Gastrocnemius medialis (tissue), 4 donors: Measurements from ENCODE around the gene SHOC2. TPM values are rescaled to one million over a fixed set of nuclear protein-coding genes. Genes with fewer than 3 reads are reported as not detected.

Experiments used
- ATAC-seq, 2 donors: fragments of 150-250 bp; one replicate each; pipeline ENCODE4 v1.9.1; 2016
- DNase-seq, 2 donors: peaks; one replicate each; pipeline ENCODE4 v3.0.0-alpha.2; 2019
- H3K27ac ChIP-seq, 4 donors: fragments of 200-600 bp; sonication (generic); 1 replicate in 1 of 4; 2 replicates in 3 of 4; pipeline ENCODE4 v1.5.1; 2016 to 2018; ENCODE audit warnings: mild to moderate bottlenecking in 2 of 4, moderate library complexity in 1 of 4
- H3K27me3 ChIP-seq, 3 donors: fragments of 200-600 bp; sonication (generic) in 2 of 3; 1 replicate in 1 of 3; 2 replicates in 2 of 3; pipeline versions ENCODE4 v1.5.1 to v1.6.0; 2016 to 2019; ENCODE audit warnings: mild to moderate bottlenecking in 1 of 3, moderate library complexity in 1 of 3
- H3K36me3 ChIP-seq, 2 donors: fragments of 200-600 bp; sonication (generic) in 1 of 2; one replicate each; pipeline ENCODE4 v1.5.1; 2017 to 2018
- H3K4me1 ChIP-seq, 2 donors: fragments of 200-600 bp; sonication (generic) in 1 of 2; one replicate each; pipeline ENCODE4 v1.5.1; 2016 to 2017; ENCODE audit warnings: mild to moderate bottlenecking in 2 of 2
- H3K4me3 ChIP-seq, 4 donors: fragments of 200-600 bp; sonication (generic) in 3 of 4; 1 replicate in 1 of 4; 2 replicates in 3 of 4; pipeline ENCODE4 v1.5.1; 2016 to 2019; ENCODE audit warnings: mild to moderate bottlenecking in 2 of 4
- H3K9me3 ChIP-seq, 3 donors: fragments of 200-600 bp; sonication (generic) in 2 of 3; 1 replicate in 1 of 3; 2 replicates in 2 of 3; pipeline ENCODE4 v1.5.1; 2016 to 2019
- POLR2A ChIP-seq, 2 donors: fragments of 450-650 bp; IDR thresholded peaks; one replicate each; pipeline ENCODE4 v1.6.1; 2017; ENCODE audit warnings: antibody characterized with exemption in 2 of 2, mild to moderate bottlenecking in 2 of 2, moderate library complexity in 2 of 2
- in situ Hi-C, 4 donors: fragments of 200-750 bp; cut with MboI; loops; one replicate each; pipeline versions ENCODE4 v1.15.0 to v1.8.0; 2017; ENCODE audit warnings: low sequenced_read_pairs in 4 of 4
- intact Hi-C: fragments of 100-400 bp; cut with DNase I; formaldehyde crosslinking; loops from one replicate; pipeline ENCODE4 v1.15.1; 2023; ENCODE audit warnings: low total_unique reads
- total RNA-seq, 4 donors: library from RNA; depleted of rRNA; stranded (reverse); fragments of >200 nt; gene quantifications; one replicate each; pipeline versions ENCODE4 v1.1.0 to v1.2.3, GENCODE V29; 2016
- TF ChIP-seq, protein P1 (sequence below), 5 experiments: fragments of 450-650 bp in 3 of 5; fragments of 200-600 bp in 2 of 5; sonication (generic) in 2 of 5; IDR thresholded peaks in 4 of 5; conservative IDR thresholded peaks in 1 of 5; 1 replicate in 4 of 5; 2 replicates in 1 of 5; pipeline ENCODE4 v1.5.1; 2016 to 2019; ENCODE audit warnings: antibody characterized with exemption in 5 of 5, mild to moderate bottlenecking in 3 of 5, moderate library complexity in 3 of 5

Gene SHOC2
- total RNA-seq, 4 donors from 2014 or later: 35.3 to 51.5 (median 43.5) TPM

DNA sequence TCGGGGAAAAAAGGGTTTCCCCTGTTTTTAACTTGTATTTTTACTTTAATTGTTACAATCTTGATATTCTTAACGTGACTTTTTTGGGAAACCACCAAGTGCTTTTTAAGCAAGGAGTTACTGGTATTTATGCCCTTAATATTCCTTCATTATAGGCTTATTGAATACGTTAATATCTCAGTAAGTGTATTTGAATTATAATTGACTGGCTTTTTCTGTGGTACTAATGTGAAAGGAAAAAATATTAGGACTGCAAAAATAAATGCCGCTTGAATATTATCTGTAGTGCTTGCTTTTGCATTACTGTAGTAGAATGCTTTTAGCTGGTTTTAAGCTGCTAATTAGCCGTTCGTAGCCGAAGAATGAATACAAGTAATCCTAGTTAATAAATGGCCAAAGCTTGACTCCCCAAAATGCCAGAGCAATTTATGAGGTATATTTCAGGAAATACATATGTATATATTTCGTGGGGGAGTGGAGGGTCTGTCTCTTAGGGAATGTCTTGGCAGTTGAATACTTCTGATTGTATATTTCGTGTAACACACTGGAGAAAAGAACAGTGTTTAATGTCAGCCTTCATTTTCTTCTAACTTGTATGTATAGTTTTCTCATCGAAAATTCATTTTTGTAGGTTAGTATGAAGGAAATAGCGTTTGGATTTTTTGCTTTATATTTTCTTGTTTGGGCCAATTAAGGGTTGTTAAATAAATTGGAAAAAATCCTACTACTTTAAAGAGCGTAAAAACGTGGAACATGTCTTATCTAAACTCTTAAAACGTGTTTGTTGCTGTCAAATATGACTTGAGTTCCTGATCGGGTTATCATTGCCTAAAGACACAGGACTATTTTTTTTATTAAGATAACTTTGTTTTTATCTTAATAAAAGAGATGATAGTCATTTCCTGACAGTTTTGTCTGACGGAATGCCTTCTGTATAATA is 46.1 kb upstream of the SHOC2 start:
- intact Hi-C loops: loop anchor here (1.0 to 10.0 kb wide), 4 partner anchors 20 to 268 kb away; no protein-coding TSS in a partner anchor
- Histone ChIP-seq H3K4me1 (peaks cover 9 to 20% of the 10 kb centered on the region in 2 donors), H3K27ac (peak overlapping the region; percentile 85 to 96 (median 96)), H3K36me3 (no peaks in the 10 kb centered on the region), H3K27me3 (no peaks in the 10 kb centered on the region), H3K4me3 (peak overlapping the region; percentile 71 to 100 (median 88)), H3K9me3 (no peaks in the 10 kb centered on the region)
- TF ChIP-seq, protein P1, sequence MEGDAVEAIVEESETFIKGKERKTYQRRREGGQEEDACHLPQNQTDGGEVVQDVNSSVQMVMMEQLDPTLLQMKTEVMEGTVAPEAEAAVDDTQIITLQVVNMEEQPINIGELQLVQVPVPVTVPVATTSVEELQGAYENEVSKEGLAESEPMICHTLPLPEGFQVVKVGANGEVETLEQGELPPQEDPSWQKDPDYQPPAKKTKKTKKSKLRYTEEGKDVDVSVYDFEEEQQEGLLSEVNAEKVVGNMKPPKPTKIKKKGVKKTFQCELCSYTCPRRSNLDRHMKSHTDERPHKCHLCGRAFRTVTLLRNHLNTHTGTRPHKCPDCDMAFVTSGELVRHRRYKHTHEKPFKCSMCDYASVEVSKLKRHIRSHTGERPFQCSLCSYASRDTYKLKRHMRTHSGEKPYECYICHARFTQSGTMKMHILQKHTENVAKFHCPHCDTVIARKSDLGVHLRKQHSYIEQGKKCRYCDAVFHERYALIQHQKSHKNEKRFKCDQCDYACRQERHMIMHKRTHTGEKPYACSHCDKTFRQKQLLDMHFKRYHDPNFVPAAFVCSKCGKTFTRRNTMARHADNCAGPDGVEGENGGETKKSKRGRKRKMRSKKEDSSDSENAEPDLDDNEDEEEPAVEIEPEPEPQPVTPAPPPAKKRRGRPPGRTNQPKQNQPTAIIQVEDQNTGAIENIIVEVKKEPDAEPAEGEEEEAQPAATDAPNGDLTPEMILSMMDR (IDR thresholded peaks at IDR 0.05 in 4 of 5, conservative IDR thresholded peaks at IDR 0.05 in 1 of 5): no peak
- no peak for TF ChIP-seq POLR2A (IDR thresholded peaks at IDR 0.05)
- DNase-seq (no peak), ATAC-seq (no peak)
- in situ Hi-C loops: loop anchor here in 1 of 4 donors (10.0 kb wide), 1 partner anchor 68 kb away; no protein-coding TSS in a partner anchor

DNA sequence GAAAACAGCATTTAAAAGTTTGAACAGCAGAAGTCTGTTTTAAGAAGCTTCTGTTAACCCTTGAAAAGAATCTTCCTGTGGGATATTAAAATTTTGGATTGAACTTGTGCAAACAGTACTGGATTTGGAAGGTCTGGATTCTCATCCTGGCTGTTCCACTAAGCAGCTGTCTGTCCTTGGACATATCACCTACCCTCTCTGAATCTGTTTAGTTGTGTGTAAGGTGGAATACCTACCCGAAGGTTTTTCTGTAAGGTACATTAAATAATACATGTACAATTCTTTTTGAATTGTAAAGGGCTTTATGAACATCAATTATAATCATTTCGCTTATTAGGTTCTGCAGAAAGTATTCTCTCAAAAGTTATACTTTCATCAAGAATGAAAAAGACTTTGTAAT is 45.5 kb upstream of the SHOC2 start:
- no peak for ATAC-seq
- H3K27ac ChIP-seq: peak overlapping the region in 1 of 4 donors; percentile 96

DNA sequence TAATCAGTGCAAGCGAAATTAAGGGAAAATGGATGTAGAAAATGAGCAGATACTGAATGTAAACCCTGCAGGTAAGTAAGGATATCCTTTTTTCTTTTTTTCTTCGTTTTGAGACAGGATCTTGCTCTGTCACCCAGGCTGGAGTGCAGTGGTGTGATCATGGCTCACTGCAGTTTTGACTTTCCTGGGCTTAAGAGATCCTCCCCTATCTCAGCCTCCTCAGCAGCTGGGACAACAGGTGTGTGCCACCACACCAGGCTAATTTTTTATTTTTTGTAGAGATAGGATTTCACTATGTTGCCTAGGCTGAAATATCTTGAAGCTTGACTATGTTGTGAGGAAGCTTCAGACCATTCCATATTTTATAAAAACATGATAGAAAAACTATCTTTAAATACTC is 43.4 kb upstream of the SHOC2 start:
- DNase-seq: no peak
- Histone ChIP-seq H3K27ac (no peak overlapping the region), H3K4me3 (no peak overlapping the region), H3K9me3 (no peaks in the 10 kb centered on the region), H3K27me3 (no peaks in the 10 kb centered on the region), H3K36me3 (no peaks in the 10 kb centered on the region), H3K4me1 (peaks cover 9 to 23% of the 10 kb centered on the region in 2 donors)
- in situ Hi-C loops (loop anchor here in 3 of 4 donors (10.0 to 25.0 kb wide), 3 partner anchors 71 to 564 kb away; partner anchors contain the start of gene SMNDC1 (in 1 of the 3)), intact Hi-C loops (loop anchor here (10.0 kb wide), 1 partner anchor 271 kb away; no protein-coding TSS in a partner anchor)
- ATAC-seq: no peak
- TF ChIP-seq, protein P1 (IDR thresholded peaks at IDR 0.05 in 4 of 5, conservative IDR thresholded peaks at IDR 0.05 in 1 of 5): no peak
- TF ChIP-seq POLR2A (IDR thresholded peaks at IDR 0.05): no peak

More for the DNA sequence above, 45.5 kb upstream of the SHOC2 start:
- in situ Hi-C loops: loop anchor here in 1 of 4 donors (10.0 kb wide), 1 partner anchor 69 kb away; no protein-coding TSS in a partner anchor
- Histone ChIP-seq H3K4me3 (peak overlapping the region; percentile 71 to 100 (median 88)), H3K9me3 (no peaks in the 10 kb centered on the region), H3K27me3 (no peaks in the 10 kb centered on the region), H3K36me3 (no peaks in the 10 kb centered on the region), H3K4me1 (peaks cover 9 to 20% of the 10 kb centered on the region in 2 donors)
- intact Hi-C loops: loop anchor here (2.0 to 10.0 kb wide), 3 partner anchors 19 to 269 kb away; no protein-coding TSS in a partner anchor
- DNase-seq: no peak
- TF ChIP-seq, protein P1 (IDR thresholded peaks at IDR 0.05 in 4 of 5, conservative IDR thresholded peaks at IDR 0.05 in 1 of 5): no peak
- no peak for TF ChIP-seq POLR2A (IDR thresholded peaks at IDR 0.05)

DNA sequence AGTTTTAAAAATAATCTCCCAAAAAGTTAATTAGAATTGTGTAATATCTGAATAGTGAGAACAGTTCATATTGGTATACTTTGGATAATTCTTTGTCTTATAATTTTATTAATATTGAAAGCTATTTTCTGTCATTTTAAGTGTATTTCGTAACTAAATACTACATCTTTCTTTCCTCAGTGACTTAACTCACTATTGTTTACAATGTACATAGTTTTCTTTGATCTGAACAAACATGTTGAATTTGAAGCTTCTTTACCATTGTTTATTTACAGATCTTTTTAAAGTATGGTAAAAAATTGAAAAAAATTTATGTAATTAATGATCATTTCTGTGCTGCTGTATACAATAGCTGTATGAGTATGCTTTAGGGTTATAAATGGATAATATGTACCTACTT is 42.6 kb upstream of the SHOC2 start:
- intact Hi-C loops: loop anchor here (10.0 kb wide), 1 partner anchor 272 kb away; no protein-coding TSS in a partner anchor

More for the DNA sequence above, 42.6 kb upstream of the SHOC2 start:
- Histone ChIP-seq H3K4me3 (no peak overlapping the region), H3K27me3 (no peaks in the 10 kb centered on the region), H3K36me3 (no peaks in the 10 kb centered on the region), H3K9me3 (no peaks in the 10 kb centered on the region), H3K27ac (no peak overlapping the region), H3K4me1 (peaks cover 9 to 20% of the 10 kb centered on the region in 2 donors)
- in situ Hi-C loops: loop anchor here in 3 of 4 donors (10.0 to 25.0 kb wide), 3 partner anchors 72 to 564 kb away; partner anchors contain the start of gene SMNDC1 (in 1 of the 3)
- ATAC-seq: no peak
- TF ChIP-seq, protein P1 (IDR thresholded peaks at IDR 0.05 in 4 of 5, conservative IDR thresholded peaks at IDR 0.05 in 1 of 5): no peak
- no peak for TF ChIP-seq POLR2A (IDR thresholded peaks at IDR 0.05)
- DNase-seq: no peak
